Lung (tissue), 12 donors: Measurements from ENCODE around the gene CRLF1. TPM values are rescaled to one million over a fixed set of nuclear protein-coding genes. Genes with fewer than 3 reads are reported as not detected.

ENCODE experiments used
- ATAC-seq: fragments of 200-7000 bp; cut with Tn5 transposase; one replicate; pipeline ENCODE4 v1.9.1; 2020; ENCODE audit warnings: moderate number of reproducible peaks; ENCODE audit not compliant: insufficient read depth, low FRiP score
- DNase-seq, 3 donors: peaks; one replicate each; pipeline ENCODE4 v3.0.0-alpha.2; 2013 to 2017
- H3K27ac ChIP-seq, 2 donors: one replicate each; pipeline ENCODE4 v1.5.1; 2013; ENCODE audit warnings: mild to moderate bottlenecking in 2 of 2, moderate library complexity in 2 of 2, control low read depth in 1 of 2, inconsistent platforms in 1 of 2, low read depth in 1 of 2, low read length in 1 of 2
- H3K27me3 ChIP-seq, 3 donors: one replicate each; pipeline ENCODE4 v1.5.1; 2013; ENCODE audit warnings: low read length in 2 of 3; ENCODE audit not compliant: control insufficient read depth in 3 of 3, insufficient read depth in 3 of 3
- H3K36me3 ChIP-seq, 4 donors: one replicate each; pipeline ENCODE4 v1.5.1; 2013; ENCODE audit warnings: low read length in 4 of 4, mild to moderate bottlenecking in 1 of 4, moderate library complexity in 1 of 4; ENCODE audit not compliant: control insufficient read depth in 4 of 4, insufficient read depth in 4 of 4
- H3K4me1 ChIP-seq, 5 donors: one replicate each; pipeline ENCODE4 v1.5.1; 2013; ENCODE audit warnings: low read length in 5 of 5, mild to moderate bottlenecking in 2 of 5, moderate library complexity in 1 of 5; ENCODE audit not compliant: control insufficient read depth in 5 of 5, insufficient read depth in 5 of 5
- H3K4me3 ChIP-seq: one replicate; pipeline ENCODE4 v1.5.1; 2013; ENCODE audit warnings: mild to moderate bottlenecking, control low read depth, moderate library complexity
- H3K9ac ChIP-seq, 2 donors: one replicate each; pipeline ENCODE4 v1.5.1; 2013; ENCODE audit warnings: low read length in 2 of 2, control low read depth in 1 of 2; ENCODE audit not compliant: insufficient read depth in 1 of 2
- H3K9me3 ChIP-seq, 4 donors: one replicate each; pipeline ENCODE4 v1.5.1; 2013; ENCODE audit warnings: low read length in 3 of 4, mild to moderate bottlenecking in 1 of 4, moderate library complexity in 1 of 4; ENCODE audit not compliant: control insufficient read depth in 4 of 4, insufficient read depth in 3 of 4
- CTCF ChIP-seq: IDR thresholded peaks from 2 replicates; pipeline ENCODE4 v1.5.1; 2012; ENCODE audit warnings: mild to moderate bottlenecking; ENCODE audit errors: control extremely low read depth, extremely low read depth
- WGBS, 2 donors: extraction: QIAGEN DNeasy Blood & Tissue Kit; methylation state at CpG; one replicate each; pipeline ENCODE4 v1.1.7; 2013; 5-methylcytosine and 5-hydroxymethylcytosine counted together
- polyA plus RNA-seq, 2 donors: library from polyadenylated mRNA; stranded (reverse); fragments of 200-250 nt; gene quantifications; one replicate each; pipeline ENCODE4 v1.2.1, GENCODE V29; 2013
- total RNA-seq, 2 donors: library from RNA; depleted of rRNA in 1 of 2; stranded (reverse); fragments of >200 nt in 1 of 2; gene quantifications; one replicate each; pipeline ENCODE4 v1.2.1, GENCODE V29; 2014 to 2021
- donor health status: control.
- donor health status: control.
- donor health status: Bipolar disorder and iron deficiency.
- donor health status: healthy.
- donor health status: DM: yes; HTN: yes; CAD: no.

Gene CRLF1
- total and polyA plus RNA-seq, 4 donors: 12.8 to 48.2 (median 25.1) TPM

- no peaks in the 10 kb centered on the region for H3K27me3 ChIP-seq
- DNase-seq: no peak
- no peaks in the 10 kb centered on the region for H3K36me3 ChIP-seq
- H3K9ac ChIP-seq: no peak overlapping the region
- WGBS, 2 donors: 80 to 91% methylated on average over 8 of the region's 8 CpGs
- ATAC-seq: no peak
- peaks cover 0 to 6% (median 4%) of the 10 kb centered on the region in 5 donors for H3K4me1 ChIP-seq
- H3K4me3 ChIP-seq: no peak overlapping the region
- H3K27ac ChIP-seq: no peak overlapping the region
- no peaks in the 10 kb centered on the region for H3K9me3 ChIP-seq
- no peak for TF ChIP-seq CTCF
These were observed 26.7 kb upstream of the CRLF1 start for GRCh38 chr19:18633321-18633720.

GRCh38 chr19:18629166-18630088, 22.8 kb upstream of the CRLF1 start:
- DNase-seq: peak in 1 of 3 donors; percentile 43
- H3K27ac ChIP-seq: no peak overlapping the region

GRCh38 chr19:18626906-18627305, 20.3 kb upstream of the CRLF1 start:
- no peaks in the 10 kb centered on the region for H3K9me3 ChIP-seq
- H3K27me3 ChIP-seq: no peaks in the 10 kb centered on the region
- no peaks in the 10 kb centered on the region for H3K36me3 ChIP-seq
- TF ChIP-seq CTCF: no peak
- no peak overlapping the region for H3K9ac ChIP-seq
- H3K27ac ChIP-seq: no peak overlapping the region
- ATAC-seq (no peak), DNase-seq (no peak)
- WGBS, 2 donors: 73 to 82% methylated on average over 2 of the region's 2 CpGs
- no peaks in the 10 kb centered on the region for H3K4me1 ChIP-seq
- no peak overlapping the region for H3K4me3 ChIP-seq

More at GRCh38 chr19:18629166-18630088, 22.8 kb upstream of the CRLF1 start:
- no peak for ATAC-seq
- Histone ChIP-seq H3K9me3 (no peaks in the 10 kb centered on the region), H3K4me1 (no peaks in the 10 kb centered on the region), H3K9ac (no peak overlapping the region), H3K36me3 (no peaks in the 10 kb centered on the region), H3K4me3 (no peak overlapping the region), H3K27me3 (no peaks in the 10 kb centered on the region)
- no peak for TF ChIP-seq CTCF
- WGBS, 2 donors: 68 to 74% methylated on average over 15 of the region's 15 CpGs
